PC-9 (cell line): ENCODE measurements around the gene ERMARD. TPM values are rescaled to one million over a fixed set of nuclear protein-coding genes. Genes with fewer than 3 reads are reported as not detected.

Experiments used
- Bru-seq: library from RNA; stranded (reverse); fragments of 400-500 nt; gene quantifications from one replicate; lab custom pipeline; 2021; lab: Mats Ljungman, UMichigan
- BruChase-seq, 2 experiments: library from RNA; stranded (reverse); fragments of 400-500 nt; gene quantifications; one replicate each; lab custom pipeline; 2021; lab: Mats Ljungman, UMichigan
- BruUV-seq: library from RNA; stranded (reverse); fragments of 400-500 nt; replicated peaks from 2 replicates; lab custom pipeline; 2021; lab: Mats Ljungman, UMichigan
- CTCF ChIA-PET: fragments of 300-600 bp; sonication (Branson Sonifier 250); formaldehyde crosslinking; loops from one replicate; lab custom pipeline; 2022; ENCODE audit warnings: antibody characterized with exemption; lab: Charles Lee
- POLR2A ChIA-PET: fragments of 300-600 bp; sonication (Branson Sonifier 250); formaldehyde crosslinking; loops from one replicate; lab custom pipeline; 2022; ENCODE audit warnings: antibody characterized with exemption; ENCODE audit not compliant: unreplicated experiment; lab: Charles Lee
- DNase-seq, 2 experiments: peaks; one replicate each; pipeline versions ENCODE4 v3.0.0 to v3.0.0-alpha.2; 2015 to 2022; ENCODE audit warnings: mixed read lengths in 1 of 2
- H2AFZ ChIP-seq: fragments of 200-600 bp; sonication (generic); 2 replicates; pipeline ENCODE4 v1.8.1; 2017; ENCODE audit warnings: antibody characterized with exemption
- H3F3A ChIP-seq: fragments of 200-600 bp; sonication (generic); 2 replicates; pipeline ENCODE4 v1.8.1; 2017; ENCODE audit warnings: antibody characterized with exemption, mild to moderate bottlenecking, low read depth; ENCODE audit not compliant: insufficient read depth
- H3K27ac ChIP-seq: fragments of 200-600 bp; sonication (generic); 2 replicates; pipeline ENCODE4 v1.6.1; 2016; ENCODE audit warnings: mixed run types
- H3K27me3 ChIP-seq: fragments of 200-600 bp; sonication (generic); 2 replicates; pipeline ENCODE4 v1.6.1; 2016; ENCODE audit warnings: low read depth, mixed run types; ENCODE audit not compliant: insufficient read depth
- H3K36me3 ChIP-seq: fragments of 200-600 bp; sonication (generic); 2 replicates; pipeline ENCODE4 v1.6.1; 2016; ENCODE audit warnings: low read depth, mixed run types
- H3K4me1 ChIP-seq: fragments of 200-600 bp; sonication (generic); replicated peaks from 2 replicates; pipeline ENCODE4 v1.6.1; 2016; ENCODE audit warnings: mixed run types; ENCODE audit not compliant: insufficient read depth
- H3K4me2 ChIP-seq: fragments of 200-600 bp; sonication (generic); 2 replicates; pipeline ENCODE4 v1.6.1; 2017; ENCODE audit warnings: mixed run types
- H3K4me3 ChIP-seq: fragments of 200-600 bp; sonication (generic); 2 replicates; pipeline ENCODE4 v1.6.1; 2016; ENCODE audit warnings: mixed run types
- H3K79me2 ChIP-seq: fragments of 200-600 bp; sonication (generic); 2 replicates; pipeline ENCODE4 v1.6.1; 2017; ENCODE audit warnings: low read depth, mixed run types
- H3K9me2 ChIP-seq: fragments of 200-600 bp; sonication (generic); 2 replicates; pipeline ENCODE4 v1.8.1; 2017; ENCODE audit warnings: mild to moderate bottlenecking; ENCODE audit not compliant: insufficient read depth
- H3K9me3 ChIP-seq: fragments of 200-600 bp; sonication (generic); 2 replicates; pipeline ENCODE4 v1.8.1; 2016; ENCODE audit warnings: low read depth; ENCODE audit not compliant: insufficient read depth
- H4K20me1 ChIP-seq: fragments of 200-600 bp; sonication (generic); 2 replicates; pipeline ENCODE4 v1.8.1; 2017; ENCODE audit not compliant: insufficient read depth
- EZH2 ChIP-seq: fragments of 200-600 bp; sonication (generic); IDR thresholded peaks from 2 replicates; pipeline ENCODE4 v1.8.0; 2017; ENCODE audit warnings: antibody characterized with exemption, low read depth
- intact Hi-C: fragments of 100-400 bp; cut with micrococcal nuclease; formaldehyde crosslinking; loops from one replicate; pipeline ENCODE4 v1.10.0; 2022; ENCODE audit not compliant: unreplicated experiment
- long read RNA-seq: library from polyadenylated mRNA; stranded (forward); transcript quantifications from one replicate; pipeline ENCODE4 v2.0.0, GENCODE V29; 2022
- total RNA-seq: library from RNA; stranded (reverse); gene quantifications from 2 replicates; pipeline ENCODE4 v1.2.3, GENCODE V29; 2021
- TF ChIP-seq, protein P1 (sequence below): fragments of 200-600 bp; sonication (generic); conservative IDR thresholded peaks from 2 replicates; pipeline ENCODE4 v1.6.1; 2017; ENCODE audit warnings: mixed run types, antibody characterized with exemption, mild to moderate bottlenecking, moderate library complexity

Gene ERMARD
- total RNA-seq (19.3 and 28.2 TPM in 2 replicates), Bru-seq, nascent RNA (percentile 63 among the genes with signal in this experiment), BruChase-seq, experiment 1, labeled RNA remaining after a 2-hour chase (percentile 74 among the genes with signal in this experiment), BruChase-seq, experiment 2, labeled RNA remaining after a 6-hour chase (percentile 69 among the genes with signal in this experiment)
- long read RNA-seq, transcript ERMARD-203 (18 exons, 2,141 nt) = major isoform, 7 of 22 reads
- long read RNA-seq, partial matches to known transcripts = 6 of 22 reads
- long read RNA-seq, other reads (novel, unspliced or antisense) = 9 of 22 reads

DNA sequence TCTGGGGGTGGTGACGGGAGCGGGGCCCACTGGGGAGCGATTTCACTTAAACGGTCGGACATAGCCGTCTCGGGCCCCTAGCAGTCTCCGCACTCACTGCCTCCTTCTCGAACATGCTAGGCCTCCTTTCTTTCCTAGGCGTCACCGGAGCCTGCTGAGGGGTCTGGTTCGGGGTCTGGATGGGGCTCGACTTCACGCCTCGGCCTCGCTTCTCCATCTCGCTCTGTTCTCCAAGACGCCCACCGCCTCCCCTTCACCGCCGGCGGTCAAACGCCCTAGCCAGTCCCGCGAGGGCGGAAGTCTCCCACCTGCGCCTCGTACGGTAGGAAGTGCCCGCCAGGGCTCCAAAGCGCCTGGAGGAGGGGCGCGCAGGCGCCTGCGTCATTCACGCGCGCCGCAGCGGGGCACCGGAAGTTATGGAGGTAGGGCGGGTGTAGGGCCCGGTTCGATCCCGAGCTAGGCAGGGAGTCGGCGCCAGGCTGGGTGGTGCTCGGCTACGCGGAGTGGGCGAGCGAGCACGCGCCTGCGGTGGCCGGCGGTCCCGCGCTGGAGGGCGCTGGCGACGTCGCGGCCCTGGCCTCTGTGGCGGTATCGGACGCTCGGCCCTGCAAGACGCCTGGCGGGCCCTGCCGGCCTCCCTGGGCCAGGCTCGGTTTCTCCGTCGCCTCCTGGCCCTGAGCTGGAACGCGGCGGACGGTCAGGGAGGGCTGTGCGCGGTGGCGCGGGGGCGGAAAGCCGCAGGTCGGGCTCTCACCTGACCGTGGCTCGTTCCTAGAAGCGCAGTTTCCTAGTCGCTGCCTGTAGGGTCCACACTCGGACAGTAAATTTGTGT is at the start of gene ERMARD, which contains the start of gene DYNLT2:
TSS of gene ERMARD (plus strand) at position 381 of the 832 bp plus-strand sequence. CDS start at position 417, 36 bp downstream.
TSS of gene DYNLT2 (minus strand) at position 331 of the 832 bp plus-strand sequence. CDS start at position 217, 114 bp downstream.
- Histone ChIP-seq H3K4me1 (peaks cover 14% of the 10 kb centered on the region), H3F3A (no peaks in the 10 kb centered on the region), H3K36me3 (no peaks in the 10 kb centered on the region), H3K27me3 (no peaks in the 10 kb centered on the region), H2AFZ (peak within 1 kb of the TSS; percentile 90), H3K9me3 (no peaks in the 10 kb centered on the region), H3K4me3 (peak within 1 kb of the TSS; percentile 82), H3K9me2 (no peaks in the 10 kb centered on the region), H3K27ac (peak within 1 kb of the TSS; percentile 81), H4K20me1 (0 out of 2 replicates have a peak, but pooled peaks cover 2% of the 10 kb centered on the region), H3K4me2 (peak within 1 kb of the TSS; percentile 95), H3K79me2 (peaks cover 29% of the 10 kb centered on the region)
- TSS peak; percentile 89 for BruUV-seq
- intact Hi-C loops = loop anchor here (1.0 to 2.0 kb wide), 2 partner anchors 27 to 49 kb away; partner anchors contain the start of genes C6orf120, PHF10 and WDR27
- ChIA-PET POLR2A (no interaction called here), CTCF (no interaction called here)
- TF ChIP-seq EZH2 = no peak
- TF ChIP-seq, protein P1, sequence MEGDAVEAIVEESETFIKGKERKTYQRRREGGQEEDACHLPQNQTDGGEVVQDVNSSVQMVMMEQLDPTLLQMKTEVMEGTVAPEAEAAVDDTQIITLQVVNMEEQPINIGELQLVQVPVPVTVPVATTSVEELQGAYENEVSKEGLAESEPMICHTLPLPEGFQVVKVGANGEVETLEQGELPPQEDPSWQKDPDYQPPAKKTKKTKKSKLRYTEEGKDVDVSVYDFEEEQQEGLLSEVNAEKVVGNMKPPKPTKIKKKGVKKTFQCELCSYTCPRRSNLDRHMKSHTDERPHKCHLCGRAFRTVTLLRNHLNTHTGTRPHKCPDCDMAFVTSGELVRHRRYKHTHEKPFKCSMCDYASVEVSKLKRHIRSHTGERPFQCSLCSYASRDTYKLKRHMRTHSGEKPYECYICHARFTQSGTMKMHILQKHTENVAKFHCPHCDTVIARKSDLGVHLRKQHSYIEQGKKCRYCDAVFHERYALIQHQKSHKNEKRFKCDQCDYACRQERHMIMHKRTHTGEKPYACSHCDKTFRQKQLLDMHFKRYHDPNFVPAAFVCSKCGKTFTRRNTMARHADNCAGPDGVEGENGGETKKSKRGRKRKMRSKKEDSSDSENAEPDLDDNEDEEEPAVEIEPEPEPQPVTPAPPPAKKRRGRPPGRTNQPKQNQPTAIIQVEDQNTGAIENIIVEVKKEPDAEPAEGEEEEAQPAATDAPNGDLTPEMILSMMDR = no peak
- DNase-seq = peak; percentile 74 to 87

DNA sequence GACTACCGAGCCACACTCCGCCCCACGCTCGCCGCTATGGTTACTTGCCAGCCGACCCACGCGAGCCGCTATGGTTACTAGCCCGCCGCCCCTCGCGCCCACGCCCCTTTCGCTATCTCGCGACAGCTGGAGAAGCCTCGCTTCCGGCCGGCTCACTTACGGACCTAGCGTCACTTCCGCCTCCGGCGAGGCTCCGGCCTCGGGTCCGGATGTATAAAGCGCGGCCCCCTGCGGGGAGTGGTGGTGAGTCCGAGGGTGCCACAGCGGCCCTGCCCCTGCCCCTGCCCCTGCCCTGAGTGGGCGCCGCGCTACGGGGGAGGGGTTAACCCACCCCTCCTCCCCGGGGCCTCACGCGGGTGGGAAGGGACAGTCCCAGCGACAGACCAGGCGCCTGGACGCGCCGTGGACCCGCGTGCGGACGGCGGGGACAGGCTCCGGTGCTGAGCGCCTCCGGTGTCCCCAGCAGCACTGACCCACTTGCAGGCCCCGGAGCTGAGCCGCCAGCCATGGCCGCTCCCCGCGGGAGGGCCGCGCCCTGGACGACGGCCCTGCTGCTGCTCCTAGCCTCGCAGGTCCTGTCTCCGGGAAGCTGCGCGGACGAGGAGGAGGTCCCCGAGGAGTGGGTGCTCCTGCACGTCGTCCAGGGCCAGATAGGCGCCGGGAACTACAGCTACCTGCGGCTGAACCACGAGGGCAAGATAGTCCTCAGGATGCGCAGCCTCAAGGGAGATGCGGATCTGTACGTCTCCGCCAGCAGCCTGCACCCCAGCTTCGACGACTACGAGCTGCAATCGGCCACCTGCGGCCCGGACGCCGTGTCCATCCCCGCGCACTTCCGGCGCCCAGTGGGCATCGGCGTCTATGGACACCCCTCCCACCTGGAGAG is 49.2 kb upstream of the ERMARD start, which contains the start of the genes C6orf120 and WDR27:
TSS of gene C6orf120 (plus strand) at position 173 of the 886 bp plus-strand sequence. CDS start at position 507, 334 bp downstream.
TSS of gene WDR27 (minus strand) at position 76 of the 886 bp plus-strand sequence. CDS start 13,024 bp downstream, outside the sequence.
- intact Hi-C loops = loop anchor here (1.0 to 10.0 kb wide), 3 partner anchors 21 to 247 kb away; partner anchors contain the start of genes DYNLT2 and ERMARD
- peaks cover 8% of the 10 kb centered on the region; the same call in 1 of the 2 replicates for H3F3A ChIP-seq
- H3K36me3 ChIP-seq = 0 out of 2 replicates have a peak, but pooled peaks cover 21% of the 10 kb centered on the region
- DNase-seq = peak; percentile 86 to 87
- H3K4me3 ChIP-seq = peak within 1 kb of the TSS; percentile 91
- H3K27ac ChIP-seq = peak within 1 kb of the TSS; percentile 76
- ChIA-PET CTCF (interaction anchor here (0.5 kb wide), 1 partner anchor 8 kb away, joined by 3 read pairs; no protein-coding TSS in a partner anchor), POLR2A (interaction anchor here (0.6 to 0.7 kb wide), 2 partner anchors 137 to 852 kb away, joined by 3 to 5 read pairs; partner anchors contain the start of gene TBP)
- no peak for TF ChIP-seq EZH2
- H2AFZ ChIP-seq = peak within 1 kb of the TSS; percentile 99
- peaks cover 28% of the 10 kb centered on the region for H3K4me1 ChIP-seq
- no peaks in the 10 kb centered on the region for H3K9me2 ChIP-seq
- BruUV-seq = no TSS peak
- no peaks in the 10 kb centered on the region for H4K20me1 ChIP-seq
- peak within 1 kb of the TSS; percentile 92 for H3K4me2 ChIP-seq
- H3K79me2 ChIP-seq = peaks cover 57% of the 10 kb centered on the region
- H3K27me3 ChIP-seq = no peaks in the 10 kb centered on the region
- no peaks in the 10 kb centered on the region for H3K9me3 ChIP-seq

DNA sequence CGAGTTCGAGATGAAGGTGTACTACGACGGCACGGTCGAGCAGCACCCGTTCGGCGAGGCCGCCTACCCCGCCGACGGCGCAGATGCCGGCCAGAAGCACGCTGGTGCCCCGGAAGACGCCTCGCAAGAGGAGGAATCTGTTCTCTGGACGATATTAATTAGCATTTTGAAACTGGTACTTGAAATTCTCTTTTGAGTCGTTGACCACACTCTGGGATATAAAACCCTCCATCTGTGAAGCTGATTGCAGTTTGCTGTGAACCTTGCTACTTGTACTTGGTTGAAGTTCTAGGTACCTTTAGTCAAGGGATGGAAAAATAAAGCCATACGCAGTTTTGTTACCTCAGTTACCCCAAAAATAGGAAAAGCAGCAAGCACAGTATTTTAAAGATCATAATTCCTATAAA is 48.6 kb upstream of the ERMARD start:
- H3K79me2 ChIP-seq = peaks cover 57% of the 10 kb centered on the region
- DNase-seq = no peak
- 0 out of 2 replicates have a peak, but pooled peaks cover 21% of the 10 kb centered on the region for H3K36me3 ChIP-seq
- H3K27me3 ChIP-seq = no peaks in the 10 kb centered on the region
- TF ChIP-seq, protein P1 = no peak
- no peak for TF ChIP-seq EZH2
- peaks cover 28% of the 10 kb centered on the region for H3K4me1 ChIP-seq
- intact Hi-C loops = loop anchor here (1.0 to 10.0 kb wide), 3 partner anchors 20 to 248 kb away; partner anchors contain the start of genes DYNLT2 and ERMARD
- H4K20me1 ChIP-seq = no peaks in the 10 kb centered on the region
- peak overlapping the region; percentile 99 for H2AFZ ChIP-seq
- peak overlapping the region; percentile 91 for H3K4me3 ChIP-seq
- peak overlapping the region; percentile 82 for H3K4me2 ChIP-seq
- ChIA-PET POLR2A (interaction anchor here (0.7 kb wide), 1 partner anchor 137 kb away, joined by 5 read pairs; no protein-coding TSS in a partner anchor), CTCF (no interaction called here)
- TSS peak; percentile 62 for BruUV-seq
- no peaks in the 10 kb centered on the region for H3K9me3 ChIP-seq
- no peaks in the 10 kb centered on the region for H3K9me2 ChIP-seq
- H3F3A ChIP-seq = peaks cover 8% of the 10 kb centered on the region; the same call in 1 of the 2 replicates
- peak overlapping the region; percentile 76 for H3K27ac ChIP-seq
